Upper lobe of right lung (tissue), 1 donor: ENCODE data around the gene SOCS3. TPM values are rescaled to one million over a fixed set of nuclear protein-coding genes. Genes with fewer than 3 reads are reported as not detected.
"Not testable (repeated sequence)": the region's sequence is repeated elsewhere in the genome, so short reads cannot be mapped to it uniquely, and the experiment has no call there.

Source experiments
- ATAC-seq: fragments of 200-7000 bp; cut with Tn5 transposase; one replicate; pipeline ENCODE4 v1.9.1; 2020; ENCODE audit warnings: mild to moderate bottlenecking, moderate library complexity
- DNase-seq: peaks from one replicate; pipeline ENCODE4 v3.0.0-alpha.2; 2020
- H3K27ac ChIP-seq: fragments of 200-600 bp; one replicate; pipeline ENCODE4 v1.8.0; 2022
- H3K27me3 ChIP-seq: fragments of 200-600 bp; one replicate; pipeline ENCODE4 v1.8.0; 2022; ENCODE audit warnings: mild to moderate bottlenecking
- H3K36me3 ChIP-seq: fragments of 200-600 bp; one replicate; pipeline ENCODE4 v1.8.0; 2022
- H3K4me1 ChIP-seq: fragments of 200-600 bp; one replicate; pipeline ENCODE4 v1.8.0; 2022
- H3K4me3 ChIP-seq: fragments of 200-600 bp; one replicate; pipeline ENCODE4 v1.8.0; 2022; ENCODE audit warnings: mild to moderate bottlenecking
- H3K9me3 ChIP-seq: fragments of 200-600 bp; one replicate; pipeline ENCODE4 v1.8.0; 2022
- CTCF ChIP-seq: fragments of 200-600 bp; IDR thresholded peaks from one replicate; pipeline ENCODE4 v1.8.0; 2022; ENCODE audit warnings: antibody characterized with exemption
- intact Hi-C: fragments of 100-400 bp; cut with DNase I; formaldehyde crosslinking; loops from one replicate; pipeline ENCODE4 v1.11.0; 2022
- total RNA-seq: library from RNA; stranded (reverse); fragmentation: NEBNext Ultra II Directional; extraction: Animal tissue kit (Norgen Biotek cat#: 25700); gene quantifications from one replicate; pipeline ENCODE4 v1.2.1, GENCODE V29; 2021
- donor health status: DM: no; HTN: yes; CAD: no; lungs with severe emphysema.

Gene SOCS3
- total RNA-seq, 1 donor from 2014 or later, result 82.0 TPM

DNA sequence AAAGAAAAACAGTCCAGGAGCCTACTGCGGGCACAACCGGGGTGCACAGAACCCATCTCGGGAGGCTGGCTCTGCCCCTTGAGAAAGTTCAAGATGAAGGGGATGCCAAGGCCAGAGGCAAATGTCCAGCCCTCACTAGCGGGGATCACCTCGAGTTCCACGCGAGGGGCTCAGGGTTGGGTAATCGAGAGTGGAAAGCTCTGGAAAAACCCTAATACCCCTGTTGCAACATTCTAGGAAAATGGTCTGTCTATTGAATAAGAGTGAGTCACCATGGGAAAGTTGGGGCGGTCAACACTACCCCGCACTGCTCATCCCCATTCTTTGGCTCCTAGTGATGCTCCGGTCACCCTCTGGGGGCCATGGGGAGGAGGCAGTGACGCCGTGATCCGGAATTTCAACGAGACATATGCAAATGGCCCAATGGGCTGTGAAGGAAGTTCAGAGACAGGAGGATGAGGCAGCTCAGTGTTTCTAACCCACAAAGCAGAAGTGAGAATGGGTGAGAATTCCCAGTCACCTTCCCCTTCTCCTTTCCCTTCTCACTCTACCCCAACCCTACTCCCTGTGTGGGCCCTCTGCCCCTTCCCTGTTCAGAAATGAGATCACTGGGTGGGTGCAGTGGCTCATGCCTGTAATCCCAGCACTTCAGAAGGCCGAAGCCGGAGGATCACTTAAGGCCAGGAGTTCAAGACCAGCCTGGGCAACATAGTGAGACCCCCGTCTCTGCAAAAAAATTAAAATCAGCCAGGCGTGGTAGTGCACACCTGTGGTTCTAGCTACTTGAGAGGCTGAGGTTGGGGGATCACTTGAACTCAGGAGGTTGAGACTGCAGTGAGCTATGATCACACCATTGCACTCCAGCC, 22.4 kb downstream of the SOCS3 start:
- Histone ChIP-seq H3K27ac (no peak overlapping the region), H3K36me3 (no peaks in the 10 kb centered on the region), H3K4me3 (no peak overlapping the region), H3K4me1 (peaks cover 8% of the 10 kb centered on the region), H3K9me3 (no peaks in the 10 kb centered on the region), H3K27me3 (no peaks in the 10 kb centered on the region)
- peak; percentile 69 for ATAC-seq
- TF ChIP-seq CTCF, result no peak
- intact Hi-C loops, result no loop called here
- DNase-seq, result no peak

DNA sequence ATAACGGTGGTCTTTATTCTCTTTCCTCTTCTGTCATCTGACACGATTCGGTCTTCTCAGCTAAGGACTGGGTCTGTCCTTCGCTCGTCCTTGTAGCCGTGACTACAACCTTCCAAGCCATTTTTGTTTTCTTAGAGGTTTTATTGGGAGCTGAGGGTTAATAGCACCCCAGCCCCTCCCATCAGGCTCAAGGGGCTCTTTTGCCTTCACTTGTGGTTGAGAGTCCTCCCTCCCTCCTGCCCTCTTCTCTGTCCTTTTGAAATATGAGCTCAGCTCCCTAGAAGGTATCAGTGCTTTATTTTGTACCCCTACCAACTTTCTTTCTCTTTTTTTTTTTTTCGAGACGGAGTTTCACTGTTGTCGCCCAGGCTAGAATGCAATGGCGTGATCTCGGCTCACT, 24.7 kb downstream of the SOCS3 start:
- Histone ChIP-seq H3K36me3 (no peaks in the 10 kb centered on the region), H3K27me3 (no peaks in the 10 kb centered on the region), H3K9me3 (no peaks in the 10 kb centered on the region), H3K27ac (no peak overlapping the region), H3K4me3 (no peak overlapping the region), H3K4me1 (peaks cover 3% of the 10 kb centered on the region)
- intact Hi-C loops, result no loop called here
- ATAC-seq (no peak), DNase-seq (no peak)
- TF ChIP-seq CTCF, result no peak

DNA sequence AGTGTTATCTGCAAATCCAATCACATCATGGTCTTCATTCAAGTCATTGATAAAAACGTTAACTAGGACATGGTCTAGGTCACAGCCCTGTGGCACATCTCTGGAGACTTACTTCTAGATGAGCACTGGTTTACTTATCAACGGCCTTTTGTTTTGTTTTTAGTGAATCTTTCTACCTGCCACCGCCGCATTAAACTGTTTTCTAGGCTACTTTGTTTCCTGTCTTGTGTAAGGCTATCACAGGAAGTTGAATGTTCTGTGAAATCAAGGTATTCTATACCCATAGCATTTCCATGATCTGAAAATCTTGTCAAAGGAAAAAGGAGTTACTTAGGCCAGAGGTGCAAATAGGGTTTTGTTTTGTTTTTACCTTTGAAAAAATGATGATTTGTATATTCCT, 26.9 kb downstream of the SOCS3 start:
- H3K27ac ChIP-seq, result no peak overlapping the region

GRCh38 chr17:78331355-78331754, 28.5 kb downstream of the SOCS3 start:
- H3K27ac ChIP-seq, H3K4me1 ChIP-seq, H3K4me3 ChIP-seq, H3K36me3 ChIP-seq, ATAC-seq, H3K27me3 ChIP-seq, DNase-seq, intact Hi-C loops, H3K9me3 ChIP-seq: not testable (repeated sequence)

More for the DNA sequence above, 26.9 kb downstream of the SOCS3 start:
- DNase-seq (no peak), ATAC-seq (no peak)
- Histone ChIP-seq H3K27me3 (no peaks in the 10 kb centered on the region), H3K4me1 (peaks cover 3% of the 10 kb centered on the region), H3K4me3 (no peak overlapping the region), H3K36me3 (no peaks in the 10 kb centered on the region), H3K9me3 (no peaks in the 10 kb centered on the region)
- intact Hi-C loops, result no loop called here
- no peak for TF ChIP-seq CTCF

GRCh38 chr17:78330570-78331224, 29.2 kb downstream of the SOCS3 start:
- Histone ChIP-seq H3K9me3 (no peaks in the 10 kb centered on the region), H3K27ac (no peak overlapping the region), H3K4me1 (peaks cover 5% of the 10 kb centered on the region), H3K27me3 (no peaks in the 10 kb centered on the region), H3K4me3 (no peak overlapping the region), H3K36me3 (no peaks in the 10 kb centered on the region)
- ATAC-seq (peak; percentile 62), DNase-seq (no peak)
- intact Hi-C loops, result no loop called here
- TF ChIP-seq CTCF, result no peak
